SK-N-MC (cell line): Measurements from ENCODE around the gene FRAT2.

Source experiments
- EZH2 ChIP-seq: fragments of 200-600 bp; sonication (generic); IDR thresholded peaks from one replicate; pipeline ENCODE4 v1.6.1; 2017; ENCODE audit warnings: antibody characterized with exemption
- POLR2AphosphoS5 ChIP-seq: IDR thresholded peaks from 2 replicates; pipeline ENCODE4 v1.6.1; 2012; ENCODE audit warnings: mild to moderate bottlenecking, low read depth, low read length, borderline replicate concordance

DNA sequence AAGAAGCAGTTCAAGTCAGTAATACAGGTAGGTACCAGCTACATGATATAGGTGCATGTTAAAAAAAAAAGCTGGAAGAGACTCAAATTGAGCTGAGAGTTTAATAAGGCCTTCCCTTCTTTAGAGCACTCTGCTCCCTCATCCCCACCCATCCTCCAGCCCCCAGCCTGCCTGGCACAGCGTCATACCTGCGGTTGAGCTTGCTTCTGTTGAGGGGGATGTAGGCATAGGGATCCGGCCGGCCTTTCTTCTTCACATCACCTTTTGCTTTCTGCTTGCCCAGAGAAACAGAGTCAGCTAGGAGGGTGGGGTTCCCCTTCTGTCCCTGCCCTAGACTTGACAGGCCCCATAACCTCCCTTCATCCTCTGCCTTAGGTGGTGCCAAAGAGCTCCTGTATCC, 23.8 kb upstream of the FRAT2 start:
- TF ChIP-seq EZH2, result no peak
- no peak for TF ChIP-seq POLR2AphosphoS5
